GM18511 (cell line): ENCODE measurements around the gene KIF13A.
"Not testable (repeated sequence)": the region's sequence is repeated elsewhere in the genome, so short reads cannot be mapped to it uniquely, and the experiment has no call there.

Experiments
- ATAC-seq: cut with Tn5 transposase; IDR thresholded peaks from one replicate; pipeline ENCODE4 v1.9.1; 2021; ENCODE audit warnings: mild to moderate bottlenecking, moderate library complexity; ENCODE audit not compliant: unreplicated experiment

KIF13A gene

GRCh38 chr6:17999425-17999824, 12.0 kb upstream of the KIF13A start:
- no peak for ATAC-seq

GRCh38 chr6:17998442-17998841, 11.0 kb upstream of the KIF13A start:
- no peak for ATAC-seq

- no peak for ATAC-seq
Measured at GRCh38 chr6:17998003-17998402, 10.6 kb upstream of the KIF13A start.

GRCh38 chr6:17995414-17995813, 8.0 kb upstream of the KIF13A start:
- ATAC-seq: no peak

GRCh38 chr6:17994019-17994418, 6.6 kb upstream of the KIF13A start:
- ATAC-seq: no peak

GRCh38 chr6:17988422-17988944, 1.0 kb upstream of the KIF13A start:
- no peak for ATAC-seq

GRCh38 chr6:17987697-17988421, 424 bp upstream of the KIF13A start:
- peak; percentile 76 for ATAC-seq

GRCh38 chr6:17986656-17987446, 584 bp downstream of the KIF13A start:
- ATAC-seq: peak; percentile 29

GRCh38 chr6:17985934-17986655, 1.3 kb downstream of the KIF13A start:
- ATAC-seq: no peak

- no peak for ATAC-seq
Measured at GRCh38 chr6:17984812-17985670, 2.4 kb downstream of the KIF13A start.

GRCh38 chr6:17984399-17984798, 3.0 kb downstream of the KIF13A start:
- no peak for ATAC-seq

- ATAC-seq: no peak
Measured at GRCh38 chr6:17983730-17984129, 3.7 kb downstream of the KIF13A start.

GRCh38 chr6:17980329-17980728, 7.1 kb downstream of the KIF13A start:
- ATAC-seq: no peak

- ATAC-seq: no peak
Measured at GRCh38 chr6:17979479-17979878, 8.0 kb downstream of the KIF13A start.

- not testable (repeated sequence) for ATAC-seq
Measured at GRCh38 chr6:17976258-17976657, 11.2 kb downstream of the KIF13A start.

- no peak for ATAC-seq
Measured at GRCh38 chr6:17974570-17975368, 12.7 kb downstream of the KIF13A start.

- no peak for ATAC-seq
Measured at GRCh38 chr6:17972978-17973622, 14.3 kb downstream of the KIF13A start.

- no peak for ATAC-seq
Measured at GRCh38 chr6:17972074-17972952, 15.1 kb downstream of the KIF13A start.
